Measurements from ENCODE around the gene ZNF622. TPM values are rescaled to one million over a fixed set of nuclear protein-coding genes. Genes with fewer than 3 reads are reported as not detected.
"Not testable (repeated sequence)": the region's sequence is repeated elsewhere in the genome, so short reads cannot be mapped to it uniquely, and the experiment has no call there.

The ZNF622 gene
- total and polyA plus RNA-seq, 7 donors = 22.8 to 40.8 (median 27.8) TPM

DNA sequence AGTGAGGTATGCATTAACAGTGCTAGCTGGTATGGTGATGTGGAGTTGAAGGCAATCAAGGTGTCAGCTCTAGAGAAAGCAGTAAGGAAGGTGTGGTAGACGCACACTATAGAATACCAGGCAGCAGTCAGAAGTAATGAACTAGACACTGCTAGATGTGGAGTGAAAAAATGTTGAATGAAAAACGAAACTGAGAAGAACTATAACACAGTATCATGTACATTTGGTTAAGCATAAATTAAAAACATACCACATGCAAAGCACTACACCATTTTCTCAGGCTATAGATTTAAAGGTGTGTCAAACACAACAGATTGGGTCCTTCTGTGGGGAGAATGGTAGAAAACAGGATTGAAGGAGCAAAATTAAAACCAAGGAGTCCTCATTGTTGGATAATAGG is 15.4 kb downstream of the ZNF622 start:
- no peaks in the 10 kb centered on the region for H3K27me3 ChIP-seq
- H3K4me1 ChIP-seq = no peaks in the 10 kb centered on the region
- H3K36me3 ChIP-seq = peaks cover 4 to 59% (median 39%) of the 10 kb centered on the region in 4 donors
- H3K27ac ChIP-seq = no peak overlapping the region
- no peak for DNase-seq
- H3K4me3 ChIP-seq = no peak overlapping the region
- 83 to 96% methylated on average over 2 of the region's 2 CpGs for WGBS, 2 donors
- intact Hi-C loops (cut with DNase I) = loop anchor here (10.0 kb wide), 1 partner anchor 1345 kb away; no protein-coding TSS in a partner anchor
- no peaks in the 10 kb centered on the region for H3K9me3 ChIP-seq
- TF ChIP-seq POLR2A (IDR thresholded peaks at IDR 0.05) (no peak), POLR2AphosphoS5 (IDR thresholded peaks at IDR 0.05) (no peak), EP300 (IDR thresholded peaks at IDR 0.05) (no peak)
- TF ChIP-seq, protein P1, sequence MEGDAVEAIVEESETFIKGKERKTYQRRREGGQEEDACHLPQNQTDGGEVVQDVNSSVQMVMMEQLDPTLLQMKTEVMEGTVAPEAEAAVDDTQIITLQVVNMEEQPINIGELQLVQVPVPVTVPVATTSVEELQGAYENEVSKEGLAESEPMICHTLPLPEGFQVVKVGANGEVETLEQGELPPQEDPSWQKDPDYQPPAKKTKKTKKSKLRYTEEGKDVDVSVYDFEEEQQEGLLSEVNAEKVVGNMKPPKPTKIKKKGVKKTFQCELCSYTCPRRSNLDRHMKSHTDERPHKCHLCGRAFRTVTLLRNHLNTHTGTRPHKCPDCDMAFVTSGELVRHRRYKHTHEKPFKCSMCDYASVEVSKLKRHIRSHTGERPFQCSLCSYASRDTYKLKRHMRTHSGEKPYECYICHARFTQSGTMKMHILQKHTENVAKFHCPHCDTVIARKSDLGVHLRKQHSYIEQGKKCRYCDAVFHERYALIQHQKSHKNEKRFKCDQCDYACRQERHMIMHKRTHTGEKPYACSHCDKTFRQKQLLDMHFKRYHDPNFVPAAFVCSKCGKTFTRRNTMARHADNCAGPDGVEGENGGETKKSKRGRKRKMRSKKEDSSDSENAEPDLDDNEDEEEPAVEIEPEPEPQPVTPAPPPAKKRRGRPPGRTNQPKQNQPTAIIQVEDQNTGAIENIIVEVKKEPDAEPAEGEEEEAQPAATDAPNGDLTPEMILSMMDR (IDR thresholded peaks at IDR 0.05) = no peak

DNA sequence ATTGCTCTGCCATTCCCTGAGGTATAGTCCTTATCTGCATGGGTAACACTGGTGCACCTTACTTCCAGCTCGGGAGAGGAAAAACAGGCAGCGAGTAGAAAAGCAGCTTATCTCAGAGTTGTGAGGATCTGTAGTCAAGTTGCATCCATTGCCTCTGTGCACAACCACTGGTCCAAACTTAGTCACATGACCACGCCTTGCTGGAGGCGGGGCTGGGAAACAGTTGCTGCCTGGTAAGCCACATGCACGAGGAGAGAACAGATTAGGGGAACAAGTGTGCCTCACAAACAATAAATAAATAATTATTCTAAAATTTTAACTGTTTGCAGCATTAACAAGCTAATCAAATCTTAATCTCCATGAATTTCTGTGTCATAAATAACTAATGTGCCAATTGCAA is 18.6 kb downstream of the ZNF622 start:
- Histone ChIP-seq H3K27me3 (no peaks in the 10 kb centered on the region), H3K27ac (no peak overlapping the region), H3K9me3 (no peaks in the 10 kb centered on the region), H3K4me1 (no peaks in the 10 kb centered on the region), H3K4me3 (no peak overlapping the region), H3K36me3 (peaks cover 4 to 40% (median 33%) of the 10 kb centered on the region in 4 donors)
- no peak for DNase-seq
- TF ChIP-seq, protein P1 (IDR thresholded peaks at IDR 0.05) = no peak
- TF ChIP-seq POLR2AphosphoS5 (IDR thresholded peaks at IDR 0.05) (no peak), EP300 (IDR thresholded peaks at IDR 0.05) (no peak), POLR2A (IDR thresholded peaks at IDR 0.05) (no peak)
- 91 to 92% methylated on average over 5 of the region's 5 CpGs for WGBS, 2 donors
- intact Hi-C loops (cut with DNase I) = no loop called here

DNA sequence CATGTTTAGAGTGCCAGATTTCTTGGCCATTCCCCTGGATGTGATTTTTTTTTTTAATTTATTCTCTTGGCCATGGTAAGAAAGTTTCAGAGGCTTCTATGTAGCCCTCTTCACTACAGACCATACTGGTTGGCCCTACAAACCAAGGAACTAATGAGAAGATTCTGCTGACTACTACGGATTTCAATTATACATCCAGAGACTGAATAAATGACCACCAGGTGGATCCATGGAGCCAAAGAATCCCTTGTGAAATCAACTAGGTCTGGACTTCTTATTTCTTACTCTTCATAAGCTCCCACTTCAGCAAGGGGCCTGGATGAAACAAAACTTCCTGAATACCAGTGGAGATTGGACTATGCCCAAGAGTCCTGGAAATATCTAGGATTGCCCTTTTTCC is 27.6 kb downstream of the ZNF622 start:
- no peak overlapping the region for H3K27ac ChIP-seq
- no peaks in the 10 kb centered on the region for H3K27me3 ChIP-seq
- H3K4me3 ChIP-seq = no peak overlapping the region
- TF ChIP-seq EP300 (IDR thresholded peaks at IDR 0.05) (no peak), POLR2AphosphoS5 (IDR thresholded peaks at IDR 0.05) (no peak), POLR2A (IDR thresholded peaks at IDR 0.05) (no peak)
- TF ChIP-seq, protein P1 (IDR thresholded peaks at IDR 0.05) = no peak
- no peak for DNase-seq
- WGBS, 2 donors = 72 to 84% methylated on average over 1 of the region's 1 CpG
- no peaks in the 10 kb centered on the region for H3K36me3 ChIP-seq
- no peaks in the 10 kb centered on the region for H3K4me1 ChIP-seq
- no peaks in the 10 kb centered on the region for H3K9me3 ChIP-seq
- intact Hi-C loops (cut with DNase I) = no loop called here

DNA sequence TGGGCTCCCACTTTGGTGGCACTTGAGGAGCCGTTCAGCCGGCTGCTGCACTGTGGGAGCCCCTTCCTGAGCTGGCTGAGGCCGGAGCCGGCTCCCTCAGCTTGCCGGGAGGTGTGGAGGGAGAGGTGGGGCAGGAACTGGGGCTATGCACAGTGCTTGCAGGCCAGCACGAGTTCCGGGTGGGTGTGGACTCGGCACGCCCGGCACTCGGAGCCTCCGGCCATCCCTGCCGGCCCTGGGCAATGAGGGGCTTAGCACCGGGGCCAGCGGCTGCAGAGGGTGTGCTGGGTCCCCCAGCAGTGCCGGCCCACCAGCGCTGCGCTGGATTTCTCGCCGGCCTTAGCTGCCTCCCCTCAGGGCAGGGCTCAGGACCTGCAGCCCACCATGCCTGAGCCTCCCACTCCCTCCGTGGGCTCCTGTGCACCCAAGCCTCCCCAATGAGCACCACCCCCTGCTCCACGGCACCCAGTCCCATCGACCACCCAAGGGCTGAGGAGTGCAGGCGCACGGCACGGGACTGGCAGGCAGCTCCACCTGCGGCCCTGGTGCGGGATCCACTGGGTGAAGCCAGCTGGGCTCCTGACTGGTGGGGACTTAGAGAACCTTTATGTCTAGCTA is 29.4 kb downstream of the ZNF622 start:
- H3K4me1 ChIP-seq; H3K27ac ChIP-seq; H3K4me3 ChIP-seq; DNase-seq; H3K36me3 ChIP-seq; intact Hi-C loops (cut with DNase I); H3K9me3 ChIP-seq; H3K27me3 ChIP-seq: not testable (repeated sequence)
- WGBS, 2 donors = 80 to 89% methylated on average over 28 of the region's 28 CpGs

DNA sequence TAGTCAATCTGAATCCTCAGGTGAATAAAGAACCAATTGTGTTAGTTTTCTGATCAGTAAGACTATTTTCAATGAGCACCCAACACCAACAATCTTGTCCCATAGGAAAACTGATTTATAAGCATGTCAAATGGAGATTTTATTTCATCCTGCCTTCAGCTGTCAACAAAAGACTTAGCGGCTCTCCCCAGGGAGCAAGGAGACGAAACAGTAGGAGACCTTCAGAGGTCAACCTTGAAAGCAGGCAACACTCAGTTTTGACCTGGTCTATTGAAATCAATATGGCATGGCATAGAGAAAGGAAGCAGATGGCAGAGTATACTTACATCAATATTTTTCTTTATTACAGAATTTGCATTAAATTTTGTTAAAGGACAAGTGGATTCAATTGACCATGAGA is 34.1 kb downstream of the ZNF622 start:
- TF ChIP-seq, protein P1 (IDR thresholded peaks at IDR 0.05) = no peak
- TF ChIP-seq POLR2A (IDR thresholded peaks at IDR 0.05) (no peak), EP300 (IDR thresholded peaks at IDR 0.05) (no peak), POLR2AphosphoS5 (IDR thresholded peaks at IDR 0.05) (no peak)
- Histone ChIP-seq H3K27ac (no peak overlapping the region), H3K4me1 (no peaks in the 10 kb centered on the region), H3K36me3 (no peaks in the 10 kb centered on the region), H3K27me3 (no peaks in the 10 kb centered on the region), H3K4me3 (no peak overlapping the region), H3K9me3 (no peaks in the 10 kb centered on the region)
- DNase-seq = no peak
- 82 to 85% methylated on average over 2 of the region's 2 CpGs for WGBS, 2 donors
- intact Hi-C loops (cut with DNase I) = no loop called here

Measured in sigmoid colon (tissue), 7 donors.